Stimulated activated CD8-positive, alpha-beta memory T cell treated with anti-CD3 and anti-CD28 coated beads, Interleukin-15, amount 100 ng/mL, for 24 hours (primary cell): ENCODE data around the gene MRPL24.
A peak's percentile ranks its signal among the peaks of the same experiment; 100 is the strongest.

Experiments
- DNase-seq: peaks from one replicate; pipeline ENCODE4 v3.0.0-alpha.2; 2020; ENCODE audit warnings: low read depth

The MRPL24 gene

DNA sequence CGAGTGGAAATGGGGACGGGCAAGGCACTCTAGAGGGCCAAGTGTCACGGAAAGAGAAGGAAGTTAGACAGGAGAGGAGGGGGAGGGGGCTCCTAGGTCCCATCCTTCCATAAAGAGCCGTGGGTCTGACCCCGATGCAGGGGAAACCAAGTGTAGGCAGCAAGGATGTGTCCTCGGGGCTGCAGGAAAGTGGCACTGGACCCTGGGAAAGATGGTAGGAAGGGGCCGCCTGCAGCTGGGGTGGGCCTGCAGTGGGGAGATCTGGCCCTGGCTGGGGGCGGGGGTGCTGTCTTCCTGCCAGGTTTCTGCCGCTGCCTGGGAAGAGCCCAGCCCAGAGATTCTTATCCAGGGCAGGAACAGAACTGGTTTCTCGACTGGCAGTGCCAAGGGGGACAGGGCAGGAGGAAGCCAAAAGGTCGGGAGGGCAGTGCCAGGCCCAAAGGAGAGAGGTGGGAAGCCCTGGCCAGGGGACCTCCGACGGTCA is 48.4 kb downstream of the MRPL24 start:
- no peak for DNase-seq

DNA sequence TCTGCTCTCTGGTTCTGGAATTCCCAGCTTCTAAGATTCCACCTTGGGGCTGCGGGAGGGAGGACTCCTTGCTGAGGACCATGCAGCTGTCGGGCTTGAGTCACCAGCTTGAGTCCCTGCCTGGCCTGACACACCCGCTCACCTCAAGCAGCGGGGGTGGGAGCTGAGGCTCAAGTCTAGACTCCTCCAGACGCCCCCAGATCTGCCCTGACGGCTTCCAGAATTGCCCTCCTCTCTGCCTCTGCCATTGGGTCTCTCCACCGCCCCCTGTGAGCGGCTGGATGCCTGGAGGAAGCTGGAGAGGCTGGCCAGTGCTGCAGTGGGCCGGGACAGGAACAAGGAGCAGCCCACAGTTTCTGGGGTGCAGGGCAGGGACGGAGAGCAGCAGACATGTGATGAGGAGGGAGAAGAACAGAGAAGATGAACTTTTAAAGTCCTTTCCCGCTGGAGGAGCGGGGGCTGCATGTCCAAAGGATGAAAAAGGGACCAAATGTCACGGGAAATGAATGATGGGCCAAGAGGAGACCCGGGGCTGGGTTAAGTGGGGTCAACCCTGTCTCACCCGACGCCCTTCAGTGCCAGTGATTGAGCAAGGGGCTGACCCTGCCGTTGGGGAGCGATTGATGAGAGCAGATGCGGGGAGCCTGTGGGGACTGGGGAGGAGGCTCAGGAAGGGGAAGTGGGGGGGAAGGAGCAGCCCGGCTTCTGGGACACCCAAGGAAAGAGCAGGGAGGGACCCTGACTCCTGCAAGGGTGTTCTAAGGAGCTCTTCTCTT is 49.0 kb downstream of the MRPL24 start:
- no peak for DNase-seq

DNA sequence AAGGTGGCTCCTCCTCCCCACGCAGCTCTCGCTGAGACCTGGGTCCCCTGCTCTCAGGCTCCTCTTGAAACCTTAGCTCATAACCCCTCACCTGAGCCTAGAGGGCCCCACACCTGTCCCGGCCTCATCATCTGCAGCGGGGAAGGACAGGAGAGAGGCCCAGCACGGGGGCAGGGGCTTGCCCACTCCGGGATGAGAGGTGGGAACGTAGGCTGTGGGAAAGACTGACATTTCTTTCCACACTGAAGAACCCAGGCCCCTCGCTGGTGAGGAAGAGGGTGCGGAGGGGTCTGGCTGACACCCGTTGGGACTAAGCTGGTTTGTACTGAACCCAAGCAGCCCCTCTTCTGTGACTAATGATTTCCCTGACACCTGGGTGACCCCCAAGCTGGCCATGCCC is 49.7 kb downstream of the MRPL24 start:
- no peak for DNase-seq

DNA sequence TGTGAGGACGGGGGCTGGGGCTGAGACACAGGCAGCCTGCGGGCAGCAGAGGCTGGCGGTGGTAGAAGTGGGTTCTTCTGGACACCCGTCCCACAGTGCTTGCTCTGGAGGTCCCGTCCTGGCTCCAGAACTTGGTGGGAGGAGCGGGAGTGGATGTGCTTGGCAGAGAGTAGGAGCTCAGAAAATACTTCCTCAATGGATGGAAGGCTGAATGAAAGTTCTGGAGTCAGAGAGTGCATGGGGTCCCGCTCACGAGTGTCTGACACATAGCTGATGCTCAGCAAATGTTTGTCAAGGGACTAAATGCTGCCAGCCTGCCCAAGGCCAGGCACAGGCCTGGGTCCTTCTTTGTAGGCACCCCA is 50.2 kb downstream of the MRPL24 start:
- DNase-seq = no peak

DNA sequence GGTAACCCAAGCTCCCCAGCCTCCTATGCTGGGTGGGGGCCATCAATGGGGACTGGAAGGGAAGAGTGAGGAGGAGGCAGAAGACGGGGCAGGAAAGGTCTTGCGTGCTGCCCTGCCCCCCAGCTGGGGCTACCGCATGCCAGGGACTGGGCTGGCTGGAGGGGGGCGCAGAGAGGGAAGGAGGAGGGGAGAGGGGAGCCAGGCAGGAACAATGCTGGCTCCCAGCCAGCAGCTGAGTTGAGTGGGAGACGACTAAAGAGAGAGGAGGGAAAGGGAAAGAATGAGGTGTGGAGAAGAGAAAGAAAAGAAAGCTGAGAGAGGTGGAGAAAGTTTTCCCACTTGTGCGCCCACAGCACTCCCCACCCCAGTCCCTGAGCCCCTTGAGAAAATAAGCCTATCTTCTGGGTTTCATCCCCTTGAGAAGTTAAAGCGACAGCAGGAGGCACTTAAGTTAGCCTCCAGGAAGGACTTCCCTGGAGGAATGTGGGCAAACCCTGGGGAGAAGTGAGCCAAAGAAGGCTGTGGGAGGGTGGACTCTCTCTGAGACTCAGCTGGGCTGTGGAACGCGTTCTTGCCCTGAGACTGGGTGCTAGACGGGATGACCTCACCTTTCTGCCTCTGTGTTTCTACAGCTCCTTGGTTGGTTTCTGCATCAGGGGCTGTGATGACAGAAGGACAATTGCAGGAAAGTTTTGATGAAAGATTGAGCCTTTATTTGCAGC is 50.8 kb downstream of the MRPL24 start:
- DNase-seq = no peak

DNA sequence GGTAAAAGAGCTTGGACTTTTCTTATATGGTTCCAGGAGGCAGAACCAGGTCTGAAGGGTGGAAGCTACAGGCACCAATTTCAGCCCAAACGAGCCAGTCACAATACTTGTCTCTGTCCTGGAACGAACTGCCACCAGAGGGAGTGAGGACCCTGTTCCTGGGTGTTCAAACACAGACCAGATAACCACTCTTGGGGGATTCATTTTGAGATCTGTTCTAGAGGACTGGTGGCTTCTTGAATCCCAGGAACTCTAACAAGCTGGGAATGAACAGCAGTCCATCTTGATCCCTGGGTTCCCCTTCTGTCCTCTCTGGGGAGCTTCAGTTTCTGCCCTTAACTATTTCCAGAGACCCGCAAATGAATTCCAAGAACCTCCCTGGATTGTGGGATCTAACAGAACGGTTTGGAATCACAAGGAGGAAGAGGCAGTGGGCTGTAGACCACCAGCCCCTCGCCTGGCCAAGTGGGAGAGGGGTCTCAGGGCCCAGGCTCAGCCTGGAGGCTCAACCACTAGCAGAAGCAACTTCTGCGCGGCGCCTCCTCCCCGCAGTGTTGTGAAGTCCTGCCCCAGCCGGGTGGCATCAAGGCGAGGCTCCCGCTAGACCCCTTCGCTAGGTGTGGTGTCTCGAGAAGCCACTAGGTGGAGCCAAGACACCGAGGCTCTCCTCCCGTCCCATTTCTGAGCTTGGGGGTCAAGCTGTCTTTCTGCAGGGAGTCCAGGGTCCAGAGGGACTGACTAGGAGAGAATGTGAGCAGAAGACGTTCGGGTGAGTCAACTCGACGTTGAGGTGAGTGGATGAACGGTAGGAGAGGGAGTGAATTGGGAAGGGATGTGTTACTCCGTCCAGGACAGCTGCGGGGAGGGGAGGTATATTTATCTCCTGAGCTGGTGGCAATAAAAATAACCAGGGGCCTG is 51.6 kb downstream of the MRPL24 start:
- peak; percentile 31 for DNase-seq
